22Rv1 (cell line): ENCODE data around the gene CPNE8.
A peak's percentile ranks its signal among the peaks of the same experiment; 100 is the strongest.

Experiments
- H3K27ac ChIP-seq: fragments of 450-650 bp; 2 replicates; pipeline ENCODE4 v1.5.1; 2017
- ZFX ChIP-seq: fragments of 450-650 bp; IDR thresholded peaks from 2 replicates; pipeline ENCODE4 v1.6.1; 2017; ENCODE audit warnings: antibody characterized with exemption, borderline replicate concordance
- TF ChIP-seq, protein P1 (sequence below): fragments of 450-650 bp; IDR thresholded peaks from 2 replicates; pipeline ENCODE4 v1.5.1; 2017; ENCODE audit warnings: mild to moderate bottlenecking

The CPNE8 gene

DNA sequence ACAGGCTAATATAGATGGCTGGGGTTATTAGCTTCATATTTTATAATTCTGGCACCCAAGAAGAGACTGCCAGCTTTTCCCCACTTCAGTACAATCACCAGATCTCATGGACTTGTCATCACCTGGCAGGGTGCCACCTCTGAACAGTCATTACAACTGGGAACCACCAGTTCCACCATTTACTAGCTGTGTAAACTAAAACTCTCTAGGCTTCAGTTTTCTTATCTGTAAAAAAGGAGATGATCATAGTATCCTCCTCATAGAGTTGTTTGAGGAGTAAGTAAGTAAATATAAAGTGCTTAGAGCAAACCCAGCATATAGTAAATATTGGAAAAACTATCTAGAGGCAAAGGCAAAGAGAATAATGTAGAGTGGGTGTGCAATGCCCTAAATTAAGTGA lies 19.3 kb downstream of the CPNE8 start:
- TF ChIP-seq ZFX, result no peak
- TF ChIP-seq, protein P1, sequence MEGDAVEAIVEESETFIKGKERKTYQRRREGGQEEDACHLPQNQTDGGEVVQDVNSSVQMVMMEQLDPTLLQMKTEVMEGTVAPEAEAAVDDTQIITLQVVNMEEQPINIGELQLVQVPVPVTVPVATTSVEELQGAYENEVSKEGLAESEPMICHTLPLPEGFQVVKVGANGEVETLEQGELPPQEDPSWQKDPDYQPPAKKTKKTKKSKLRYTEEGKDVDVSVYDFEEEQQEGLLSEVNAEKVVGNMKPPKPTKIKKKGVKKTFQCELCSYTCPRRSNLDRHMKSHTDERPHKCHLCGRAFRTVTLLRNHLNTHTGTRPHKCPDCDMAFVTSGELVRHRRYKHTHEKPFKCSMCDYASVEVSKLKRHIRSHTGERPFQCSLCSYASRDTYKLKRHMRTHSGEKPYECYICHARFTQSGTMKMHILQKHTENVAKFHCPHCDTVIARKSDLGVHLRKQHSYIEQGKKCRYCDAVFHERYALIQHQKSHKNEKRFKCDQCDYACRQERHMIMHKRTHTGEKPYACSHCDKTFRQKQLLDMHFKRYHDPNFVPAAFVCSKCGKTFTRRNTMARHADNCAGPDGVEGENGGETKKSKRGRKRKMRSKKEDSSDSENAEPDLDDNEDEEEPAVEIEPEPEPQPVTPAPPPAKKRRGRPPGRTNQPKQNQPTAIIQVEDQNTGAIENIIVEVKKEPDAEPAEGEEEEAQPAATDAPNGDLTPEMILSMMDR, result no peak
- H3K27ac ChIP-seq, result peak overlapping the region; percentile 21; the same call in 1 of the 2 replicates

DNA sequence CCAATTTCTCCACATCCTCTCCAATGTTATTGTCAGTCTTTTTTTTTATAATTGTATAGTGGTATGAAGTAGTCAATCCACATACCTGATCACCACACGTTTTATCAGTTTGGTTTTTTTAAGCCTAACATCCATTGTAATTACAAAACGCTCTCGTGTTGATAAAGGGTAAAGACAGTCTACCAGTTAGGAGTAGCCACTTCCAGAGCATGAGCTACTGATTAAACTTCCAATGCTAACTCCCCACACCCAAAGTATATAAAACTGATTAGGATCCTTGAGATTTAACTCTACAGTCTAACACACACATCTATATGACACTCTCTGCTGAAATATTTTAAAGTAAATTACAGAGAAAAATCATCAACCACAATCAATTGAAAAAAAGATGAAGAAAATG lies 20.7 kb downstream of the CPNE8 start:
- H3K27ac ChIP-seq, result no peak overlapping the region
- TF ChIP-seq ZFX, result no peak
- TF ChIP-seq, protein P1, result no peak

DNA sequence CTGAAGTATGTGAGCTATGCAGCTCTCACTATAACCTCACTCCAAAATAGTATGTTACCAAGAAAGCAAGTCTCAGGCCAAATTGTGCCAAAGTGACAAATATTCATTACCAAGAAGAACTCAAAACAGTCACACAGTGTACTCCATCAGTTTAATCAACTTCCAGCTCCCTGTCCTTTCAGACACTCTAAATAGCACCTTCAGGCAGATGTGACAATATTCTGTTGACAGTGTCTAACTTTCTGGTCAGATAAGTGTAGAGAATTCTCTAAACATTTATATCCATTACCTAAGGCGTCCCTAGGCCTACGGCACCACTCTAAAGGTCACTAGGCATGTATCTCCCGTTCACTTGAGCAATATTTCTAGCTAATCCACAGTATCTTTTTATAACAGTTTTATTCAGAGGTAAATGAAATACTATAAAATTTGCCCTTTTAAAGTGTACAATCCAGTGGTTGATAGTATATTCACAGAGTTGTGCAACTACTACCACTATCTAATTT lies 21.7 kb downstream of the CPNE8 start:
- TF ChIP-seq, protein P1, result no peak
- TF ChIP-seq ZFX, result no peak
- no peak overlapping the region for H3K27ac ChIP-seq

GRCh38 chr12:38880288-38880687 lies 25.1 kb downstream of the CPNE8 start:
- no peak overlapping the region for H3K27ac ChIP-seq
- TF ChIP-seq ZFX, result no peak
- TF ChIP-seq, protein P1, result no peak

DNA sequence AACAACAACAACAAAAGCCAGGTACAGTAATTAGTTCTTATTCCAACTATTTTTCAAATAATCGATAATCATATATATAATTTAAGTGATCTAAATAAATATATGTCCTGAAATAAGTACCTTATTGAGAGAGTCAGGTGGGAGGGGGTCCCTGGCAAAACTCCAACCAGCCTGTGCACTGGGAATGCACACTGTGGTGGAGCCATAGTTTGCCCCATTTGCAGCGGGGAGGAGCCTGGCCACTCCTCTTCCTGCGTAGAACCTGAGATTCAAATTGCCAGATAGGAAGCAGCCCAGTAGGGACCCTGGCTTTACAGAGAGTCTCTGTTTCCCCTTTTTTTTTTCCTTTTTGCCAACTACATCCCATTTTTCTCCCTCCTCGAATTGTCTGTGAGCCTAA lies 26.4 kb downstream of the CPNE8 start:
- TF ChIP-seq ZFX, result no peak
- TF ChIP-seq, protein P1, result no peak
- no peak overlapping the region for H3K27ac ChIP-seq

GRCh38 chr12:38878333-38878705 lies 27.1 kb downstream of the CPNE8 start:
- H3K27ac ChIP-seq, result no peak overlapping the region
- TF ChIP-seq, protein P1, result no peak
- no peak for TF ChIP-seq ZFX

DNA sequence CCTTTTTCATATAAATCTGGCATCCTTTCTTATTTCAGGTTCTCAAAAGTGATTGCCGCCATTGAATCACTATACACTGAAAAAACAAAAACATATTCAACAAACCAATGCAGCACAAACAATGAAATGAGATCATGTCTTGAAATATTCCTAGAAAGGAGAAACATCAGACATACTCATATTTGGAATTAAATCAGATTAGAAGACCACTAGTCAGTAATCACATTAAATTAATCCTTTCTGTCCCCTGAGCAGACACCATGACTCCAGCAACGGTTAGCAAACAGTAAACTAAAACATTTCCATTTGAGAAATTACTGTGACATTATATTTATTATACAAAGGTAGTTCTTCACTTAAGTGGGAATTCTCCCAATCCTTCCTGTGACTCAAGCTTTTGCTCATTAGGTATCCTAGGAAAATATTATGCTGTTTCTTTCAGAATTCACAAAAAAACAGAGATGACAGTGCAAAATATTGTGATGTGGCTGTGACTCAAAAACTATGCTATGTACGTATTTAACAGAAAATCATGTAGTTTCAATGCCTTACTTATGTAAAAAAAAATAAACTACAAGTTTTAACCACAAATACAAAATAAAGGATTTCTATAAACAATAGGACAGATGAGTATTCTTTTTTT lies 29.7 kb downstream of the CPNE8 start:
- TF ChIP-seq, protein P1, result no peak
- TF ChIP-seq ZFX, result no peak
- H3K27ac ChIP-seq, result no peak overlapping the region
